IMR-90 (cell line): Measurements from ENCODE around the gene MTR.

Source experiments
- CEBPB ChIP-seq: IDR thresholded peaks from 2 replicates; pipeline ENCODE4 v1.6.1; 2012; ENCODE audit warnings: low read depth, low read length, improper control_type of control experiment
- CHD1 ChIP-seq: IDR thresholded peaks from 2 replicates; pipeline ENCODE4 v1.6.1; 2012; ENCODE audit warnings: low read depth, low read length, improper control_type of control experiment
- CTCF ChIP-seq: conservative IDR thresholded peaks from 2 replicates; pipeline ENCODE4 v1.5.1; 2012; ENCODE audit warnings: mild to moderate bottlenecking, low read depth, low read length, improper control_type of control experiment
- FOS ChIP-seq: fragments of 150-350 bp; IDR thresholded peaks from 2 replicates; pipeline ENCODE4 v1.6.1; 2016; ENCODE audit warnings: low read depth, low read length
- MAZ ChIP-seq: IDR thresholded peaks from 2 replicates; pipeline ENCODE4 v1.6.1; 2012; ENCODE audit warnings: low read depth, mild to moderate bottlenecking, low read length, improper control_type of control experiment, moderate library complexity, borderline replicate concordance
- MXI1 ChIP-seq: IDR thresholded peaks from 2 replicates; pipeline ENCODE4 v1.6.1; 2012; ENCODE audit warnings: low read depth, mild to moderate bottlenecking, low read length, moderate library complexity, borderline replicate concordance
- POLR2A ChIP-seq: IDR thresholded peaks from 2 replicates; pipeline ENCODE4 v1.6.1; 2012; ENCODE audit warnings: mild to moderate bottlenecking, low read depth, low read length
- RCOR1 ChIP-seq: IDR thresholded peaks from 2 replicates; pipeline ENCODE4 v1.6.1; 2012; ENCODE audit warnings: mild to moderate bottlenecking, low read length, improper control_type of control experiment; ENCODE audit not compliant: insufficient replicate concordance
- SMC3 ChIP-seq: fragments of 150-350 bp; IDR thresholded peaks from 2 replicates; pipeline ENCODE4 v1.6.1; 2016; ENCODE audit warnings: low read depth, mild to moderate bottlenecking, antibody characterized with exemption, low read length, moderate library complexity
- USF2 ChIP-seq: fragments of 150-350 bp; IDR thresholded peaks from 2 replicates; pipeline ENCODE4 v1.6.1; 2017; ENCODE audit warnings: mild to moderate bottlenecking, antibody characterized with exemption, low read length, low read depth

- TF ChIP-seq POLR2A (no peak), CTCF (no peak), RCOR1 (no peak), FOS (no peak), MAZ (no peak), USF2 (no peak), SMC3 (no peak), CEBPB (no peak), CHD1 (no peak), MXI1 (no peak)
Observed at GRCh38 chr1:236821091-236821627, 26.1 kb downstream of the MTR start.
